Esophagus squamous epithelium (tissue), 5 donors: ENCODE results near the gene CCDC106. TPM values are rescaled to one million over a fixed set of nuclear protein-coding genes. Genes with fewer than 3 reads are reported as not detected.

Experiments
- DNase-seq: peaks from one replicate; lab custom pipeline; 2025; lab: John Stamatoyannopoulos, UW
- H3K27ac ChIP-seq, 4 donors: fragments of 200-600 bp; sonication (generic); one replicate each; pipeline ENCODE4 v1.5.1; 2016 to 2019; ENCODE audit warnings: mild to moderate bottlenecking in 1 of 4
- H3K27me3 ChIP-seq, 4 donors: fragments of 200-600 bp; sonication (generic); 1 replicate in 3 of 4; 2 replicates in 1 of 4; pipeline versions ENCODE4 v1.5.1 to v1.6.0; 2017 to 2021; ENCODE audit warnings: antibody characterized with exemption in 1 of 4
- H3K36me3 ChIP-seq, 3 donors: fragments of 200-600 bp; sonication (generic); one replicate each; pipeline ENCODE4 v1.5.1; 2016 to 2019
- H3K4me1 ChIP-seq, 3 donors: fragments of 200-600 bp; sonication (generic); one replicate each; pipeline ENCODE4 v1.5.1; 2017 to 2019
- H3K4me3 ChIP-seq, 4 donors: fragments of 200-600 bp; sonication (generic); 1 replicate in 3 of 4; 2 replicates in 1 of 4; pipeline ENCODE4 v1.5.1; 2016 to 2019; ENCODE audit warnings: mild to moderate bottlenecking in 2 of 4, moderate library complexity in 1 of 4
- H3K9me3 ChIP-seq, 3 donors: fragments of 200-600 bp; sonication (generic); one replicate each; pipeline ENCODE4 v1.5.1; 2016 to 2019
- CTCF ChIP-seq, 6 experiments: fragments of 450-650 bp in 4 of 6; fragments of 200-600 bp in 2 of 6; sonication (generic) in 2 of 6; IDR thresholded peaks; one replicate each; pipeline ENCODE4 v1.5.1; 2016 to 2019; ENCODE audit warnings: antibody characterized with exemption in 6 of 6, mild to moderate bottlenecking in 4 of 6, moderate library complexity in 4 of 6
- POLR2A ChIP-seq, 4 donors: fragments of 450-650 bp; IDR thresholded peaks; one replicate each; pipeline ENCODE4 v1.6.1; 2017; ENCODE audit warnings: antibody characterized with exemption in 4 of 4, mild to moderate bottlenecking in 4 of 4, moderate library complexity in 3 of 4
- WGBS, 2 donors: methylation state at CpG; one replicate each; pipeline ENCODE4 v1.1.5; 2018; 5-methylcytosine and 5-hydroxymethylcytosine counted together
- intact Hi-C: fragments of 100-400 bp; cut with DNase I; formaldehyde crosslinking; loops from one replicate; pipeline ENCODE4 v1.15.0; 2022
- total RNA-seq, 4 donors: library from RNA; depleted of rRNA; stranded (reverse); fragments of >200 nt; gene quantifications; one replicate each; pipeline ENCODE4 v1.1.0, GENCODE V29; 2016
- donor health status: DM: yes; HTN: yes; CAD: no.

Gene CCDC106
- total RNA-seq, 4 donors from 2014 or later: 2.4 to 7.2 (median 4.6) TPM

GRCh38 chr19:55635856-55636440 lies 12.1 kb upstream of the CCDC106 start:
- Histone ChIP-seq H3K36me3 (peaks cover 0 to 9% (median 0%) of the 10 kb centered on the region in 3 donors), H3K27me3 (no peaks in the 10 kb centered on the region), H3K4me3 (peak overlapping the region; percentile 81 to 97 (median 96)), H3K9me3 (no peaks in the 10 kb centered on the region), H3K27ac (peak overlapping the region; percentile 97 to 99 (median 98)), H3K4me1 (peaks cover 38 to 83% (median 55%) of the 10 kb centered on the region in 3 donors)
- intact Hi-C loops: no loop called here
- TF ChIP-seq POLR2A (IDR thresholded peaks at IDR 0.05) (no peak), CTCF (IDR thresholded peaks at IDR 0.05) (no peak)
- DNase-seq: no peak
- WGBS, 2 donors: 49 to 56% methylated on average over 7 of the region's 7 CpGs

GRCh38 chr19:55636723-55637122 lies 11.3 kb upstream of the CCDC106 start:
- TF ChIP-seq POLR2A (IDR thresholded peaks at IDR 0.05) (no peak), CTCF (IDR thresholded peaks at IDR 0.05) (no peak)
- 81 to 83% methylated on average over 4 of the region's 4 CpGs for WGBS, 2 donors
- DNase-seq: no peak
- Histone ChIP-seq H3K27me3 (no peaks in the 10 kb centered on the region), H3K4me1 (peaks cover 46 to 85% (median 57%) of the 10 kb centered on the region in 3 donors), H3K4me3 (peak overlapping the region in 1 of 4 donors; percentile 23), H3K9me3 (no peaks in the 10 kb centered on the region), H3K27ac (peak overlapping the region in 2 of 4 donors; percentile 97 to 98), H3K36me3 (peaks cover 0 to 9% (median 0%) of the 10 kb centered on the region in 3 donors)
- intact Hi-C loops: no loop called here

- Histone ChIP-seq H3K27ac (no peak overlapping the region), H3K9me3 (no peaks in the 10 kb centered on the region), H3K4me1 (peaks cover 54 to 85% (median 59%) of the 10 kb centered on the region in 3 donors), H3K27me3 (no peaks in the 10 kb centered on the region), H3K4me3 (no peak overlapping the region), H3K36me3 (peaks cover 0 to 9% (median 0%) of the 10 kb centered on the region in 3 donors)
- TF ChIP-seq POLR2A (IDR thresholded peaks at IDR 0.05) (no peak), CTCF (IDR thresholded peaks at IDR 0.05) (no peak)
- WGBS, 2 donors: 73 to 75% methylated on average over 10 to 11 of the region's 11 CpGs
- intact Hi-C loops: no loop called here
- no peak for DNase-seq
Observed at GRCh38 chr19:55637534-55637933, 10.5 kb upstream of the CCDC106 start.

GRCh38 chr19:55638864-55639359 lies 9.1 kb upstream of the CCDC106 start:
- 78 to 84% methylated on average over 5 to 6 of the region's 6 CpGs for WGBS, 2 donors

More at GRCh38 chr19:55638864-55639359, 9.1 kb upstream of the CCDC106 start:
- H3K27me3 ChIP-seq: no peaks in the 10 kb centered on the region
- peak overlapping the region in 1 of 4 donors; percentile 39 for H3K27ac ChIP-seq
- peaks cover 0 to 9% (median 0%) of the 10 kb centered on the region in 3 donors for H3K36me3 ChIP-seq
- intact Hi-C loops: no loop called here
- H3K4me3 ChIP-seq: no peak overlapping the region
- no peaks in the 10 kb centered on the region for H3K9me3 ChIP-seq
- TF ChIP-seq POLR2A (IDR thresholded peaks at IDR 0.05) (no peak), CTCF (IDR thresholded peaks at IDR 0.05) (peak in 2 of 6 experiments; percentile 14 to 33)
- DNase-seq: no peak
- peaks cover 62 to 93% (median 62%) of the 10 kb centered on the region in 3 donors for H3K4me1 ChIP-seq
